ENCODE measurements around the gene PI4KA.

GRCh38 chr22:20798218-20798617, 60.4 kb downstream of the PI4KA start:
- no peak for TF ChIP-seq POLR2A (IDR thresholded peaks at IDR 0.05; ENCODE audit: low read length)
- no peak for TF ChIP-seq GATA1 (IDR thresholded peaks at IDR 0.05; ENCODE audit: low read depth, low read length)
